Common myeloid progenitor, CD34-positive (primary cell): ENCODE results near the gene ZNF891.

Source experiments
- CTCF ChIA-PET: fragments of 350-600 bp; sonication (Branson Sonifier 250); formaldehyde crosslinking; loops from one replicate; lab custom pipeline; 2021; ENCODE audit warnings: antibody characterized with exemption; lab: Charles Lee
- POLR2A ChIA-PET: fragments of 350-600 bp; sonication (Branson Sonifier 250); formaldehyde crosslinking; loops from one replicate; lab custom pipeline; 2021; ENCODE audit warnings: antibody characterized with exemption; lab: Charles Lee
- DNase-seq, 3 donors: peaks; one replicate each; pipeline versions ENCODE4 v3.0.0 to v3.0.0-alpha.2; 2013
- H3K27ac ChIP-seq, 2 experiments: 1 replicate in 1 of 2; 2 replicates in 1 of 2; pipeline ENCODE4 v1.7.0; 2013; ENCODE audit warnings: inconsistent platforms in 2 of 2, low read length in 2 of 2, mild to moderate bottlenecking in 2 of 2, low read depth in 1 of 2, moderate library complexity in 1 of 2; ENCODE audit not compliant: severe bottlenecking in 2 of 2, insufficient read depth in 1 of 2, poor library complexity in 1 of 2
- H3K27me3 ChIP-seq, 5 experiments: replicated peaks in 2 of 5; 1 replicate in 3 of 5; 2 replicates in 2 of 5; pipeline versions ENCODE4 v1.6.1 to v1.7.0; 2013; ENCODE audit warnings: low read length in 4 of 5, mild to moderate bottlenecking in 2 of 5, moderate library complexity in 2 of 5, inconsistent platforms in 1 of 5; ENCODE audit not compliant: insufficient read depth in 5 of 5, control insufficient read depth in 4 of 5
- H3K36me3 ChIP-seq, 4 experiments: 1 replicate in 2 of 4; 2 replicates in 2 of 4; pipeline versions ENCODE4 v1.6.1 to v1.7.0; 2013; ENCODE audit warnings: low read length in 3 of 4, control low read depth in 1 of 4, mild to moderate bottlenecking in 1 of 4; ENCODE audit not compliant: control insufficient read depth in 4 of 4, insufficient read depth in 4 of 4
- H3K4me1 ChIP-seq, 4 experiments: 1 replicate in 3 of 4; 2 replicates in 1 of 4; pipeline versions ENCODE4 v1.6.1 to v1.7.1; 2013; ENCODE audit warnings: low read length in 3 of 4, mild to moderate bottlenecking in 3 of 4, control low read depth in 1 of 4, inconsistent platforms in 1 of 4, moderate library complexity in 1 of 4; ENCODE audit not compliant: control insufficient read depth in 4 of 4, insufficient read depth in 4 of 4; ENCODE audit errors: control extremely low read depth in 1 of 4
- H3K4me3 ChIP-seq, 7 experiments: 1 replicate in 4 of 7; 2 replicates in 3 of 7; pipeline versions ENCODE4 v1.5.1 to v1.7.0; 2013; ENCODE audit warnings: mild to moderate bottlenecking in 7 of 7, low read length in 6 of 7, moderate library complexity in 6 of 7, inconsistent platforms in 2 of 7, low read depth in 2 of 7, control low read depth in 1 of 7; ENCODE audit not compliant: insufficient read depth in 4 of 7, control insufficient read depth in 1 of 7; ENCODE audit errors: extremely low read depth in 1 of 7
- H3K9me3 ChIP-seq, 5 experiments: 1 replicate in 4 of 5; 2 replicates in 1 of 5; pipeline versions ENCODE4 v1.6.1 to v1.7.1; 2013; ENCODE audit warnings: low read length in 4 of 5, mild to moderate bottlenecking in 2 of 5, inconsistent platforms in 1 of 5, low read depth in 1 of 5, moderate library complexity in 1 of 5; ENCODE audit not compliant: control insufficient read depth in 4 of 5, insufficient read depth in 2 of 5; ENCODE audit errors: control extremely low read depth in 1 of 5
- WGBS: methylation state at CpG from one replicate; pipeline ENCODE4 v1.1.5; 2013; ENCODE audit not compliant: insufficient coverage; 5-methylcytosine and 5-hydroxymethylcytosine counted together

ZNF891 gene

DNA sequence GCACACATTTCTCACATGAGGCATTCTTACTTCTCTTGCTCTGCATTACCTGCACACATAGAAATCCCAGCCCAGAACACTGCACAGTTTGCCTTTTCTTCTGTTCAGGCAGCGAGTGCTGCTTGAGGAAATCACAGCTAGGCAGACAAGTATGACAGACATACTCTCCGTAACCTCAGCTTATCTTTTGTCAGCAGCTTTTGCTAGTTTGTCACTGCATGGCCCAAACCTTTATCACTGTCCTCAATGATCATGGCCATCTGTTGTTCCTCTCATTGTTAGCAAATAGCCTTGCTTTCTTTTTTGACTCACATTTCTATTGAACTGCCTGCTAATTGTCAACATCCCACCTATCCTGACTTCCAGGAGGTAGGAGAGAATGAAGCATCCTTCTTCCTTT, 5.7 kb upstream of the ZNF891 start:
- peak in 1 of 3 donors; percentile 50 for DNase-seq
- ChIA-PET CTCF (no interaction called here), POLR2A (no interaction called here)
- H3K27me3 ChIP-seq, result no peaks in the 10 kb centered on the region
- peaks cover 20 to 81% (median 61%) of the 10 kb centered on the region in 5 experiments for H3K9me3 ChIP-seq
- WGBS, result 100% methylated on average over 2 of the region's 2 CpGs
- peaks cover 38 to 78% (median 58%) of the 10 kb centered on the region in 4 experiments for H3K36me3 ChIP-seq
- no peak overlapping the region for H3K4me3 ChIP-seq
- H3K27ac ChIP-seq, result no peak overlapping the region
- peaks cover 0 to 4% (median 0%) of the 10 kb centered on the region in 4 experiments for H3K4me1 ChIP-seq

DNA sequence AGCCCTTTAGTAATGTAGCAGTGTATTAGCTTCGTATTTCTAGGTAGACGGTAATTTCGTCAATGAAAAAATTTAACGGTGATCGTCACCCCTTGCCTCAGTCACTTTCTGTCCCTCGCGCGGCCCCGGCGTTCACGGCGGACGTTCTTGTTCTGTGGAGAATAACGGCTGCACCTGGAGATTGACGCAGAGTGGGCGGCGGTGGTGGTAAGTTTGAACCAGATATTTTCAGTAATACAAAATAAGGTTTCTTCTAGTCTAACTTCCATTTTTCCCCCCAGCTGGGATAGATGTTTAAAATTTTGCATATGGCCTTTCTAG, 694 bp upstream of the ZNF891 start:
- ChIA-PET POLR2A (interaction anchor here (1.5 kb wide), 1 partner anchor 50 kb away, joined by 11 read pairs; the partner anchor contains the start of gene ZNF140), CTCF (interaction anchor here (1.0 to 1.7 kb wide), 3 partner anchors 49 to 72 kb away, joined by 3 to 5 read pairs (median 3); no protein-coding TSS in a partner anchor)
- Histone ChIP-seq H3K27ac (peak overlapping the region; percentile 93 to 96), H3K4me1 (peaks cover 0 to 9% (median 4%) of the 10 kb centered on the region in 4 experiments), H3K9me3 (peaks cover 6 to 50% (median 35%) of the 10 kb centered on the region in 5 experiments), H3K4me3 (peak overlapping the region; percentile 82 to 96 (median 91)), H3K36me3 (peaks cover 9 to 38% (median 28%) of the 10 kb centered on the region in 4 experiments), H3K27me3 (no peaks in the 10 kb centered on the region)
- no peak for DNase-seq
- 0% methylated on average over 10 of the region's 17 CpGs for WGBS

DNA sequence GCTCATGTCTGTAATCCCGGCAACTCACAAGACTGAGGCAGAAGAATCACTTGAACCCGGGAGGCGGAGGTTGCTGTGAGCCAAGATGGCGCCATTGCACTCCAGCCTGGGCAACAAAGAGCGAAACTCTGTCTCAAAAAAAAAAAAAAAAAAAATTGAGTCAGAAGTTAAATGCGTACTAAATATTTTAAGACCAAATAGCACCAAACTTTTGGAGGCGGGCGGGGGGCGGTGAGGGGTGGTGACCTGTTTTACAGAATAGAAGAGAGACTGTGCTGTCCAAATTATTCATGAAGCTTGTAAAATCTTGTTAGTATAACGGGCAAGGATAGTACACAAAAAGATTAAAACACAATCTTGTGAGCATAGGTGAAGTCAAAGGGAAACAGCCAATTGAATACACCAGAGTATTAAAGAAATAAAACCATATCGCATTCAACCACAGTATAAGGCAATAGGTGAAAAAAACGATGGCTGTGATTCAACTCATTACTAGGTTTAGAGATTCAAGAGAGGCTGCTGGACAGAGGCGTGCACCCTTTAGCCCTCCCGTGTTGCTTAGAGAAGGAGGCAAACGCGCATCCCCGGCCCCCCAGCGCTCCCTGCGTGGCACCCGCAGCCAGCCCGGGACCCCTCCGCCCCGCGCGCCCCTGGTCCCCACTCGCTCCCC, 571 bp downstream of the ZNF891 start:
- peak overlapping the region; percentile 82 to 96 (median 91) for H3K4me3 ChIP-seq
- no peaks in the 10 kb centered on the region for H3K27me3 ChIP-seq
- H3K9me3 ChIP-seq, result peaks cover 6 to 49% (median 32%) of the 10 kb centered on the region in 5 experiments
- peaks cover 0 to 9% (median 4%) of the 10 kb centered on the region in 4 experiments for H3K4me1 ChIP-seq
- CTCF ChIA-PET, result interaction anchor here (1.7 kb wide), 1 partner anchor 51 kb away, joined by 5 read pairs; no protein-coding TSS in a partner anchor
- peak in 1 of 3 donors; percentile 55 for DNase-seq
- H3K36me3 ChIP-seq, result peaks cover 5 to 35% (median 23%) of the 10 kb centered on the region in 4 experiments
- WGBS, result 7% methylated on average over 17 of the region's 26 CpGs
- peak overlapping the region; percentile 93 to 96 for H3K27ac ChIP-seq
- POLR2A ChIA-PET, result interaction anchor here (0.8 to 1.5 kb wide), 2 partner anchors 49 to 92 kb away, joined by 3 to 11 read pairs; partner anchors contain the start of gene ZNF140

DNA sequence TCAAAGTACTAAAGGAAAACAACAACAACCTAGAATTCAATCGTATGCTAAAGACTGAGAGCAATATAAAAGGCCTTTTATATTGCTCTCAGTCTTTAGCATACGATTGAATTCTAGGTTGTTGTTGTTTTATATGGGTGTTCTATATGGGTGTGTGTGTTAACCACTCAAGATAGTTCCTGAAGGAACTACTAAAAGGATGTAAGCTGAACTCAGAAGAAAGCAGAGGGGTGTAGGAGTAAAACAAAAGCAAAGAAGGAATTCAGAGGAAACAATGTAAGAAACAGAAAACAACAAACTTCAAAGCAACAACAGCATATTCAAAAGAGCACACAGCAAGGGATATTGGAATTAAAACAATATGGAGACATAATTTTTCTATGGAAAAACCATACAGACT, 5.4 kb downstream of the ZNF891 start:
- H3K4me3 ChIP-seq, result no peak overlapping the region
- ChIA-PET POLR2A (no interaction called here), CTCF (no interaction called here)
- H3K9me3 ChIP-seq, result peaks cover 30 to 74% (median 44%) of the 10 kb centered on the region in 5 experiments
- H3K36me3 ChIP-seq, result peaks cover 13 to 51% (median 31%) of the 10 kb centered on the region in 4 experiments
- DNase-seq, result no peak
- H3K27ac ChIP-seq, result no peak overlapping the region
- peaks cover 0 to 6% (median under 1%) of the 10 kb centered on the region in 4 experiments for H3K4me1 ChIP-seq
- H3K27me3 ChIP-seq, result no peaks in the 10 kb centered on the region
- no CpG with 5 or more reads among the region's 2 CpGs for WGBS

DNA sequence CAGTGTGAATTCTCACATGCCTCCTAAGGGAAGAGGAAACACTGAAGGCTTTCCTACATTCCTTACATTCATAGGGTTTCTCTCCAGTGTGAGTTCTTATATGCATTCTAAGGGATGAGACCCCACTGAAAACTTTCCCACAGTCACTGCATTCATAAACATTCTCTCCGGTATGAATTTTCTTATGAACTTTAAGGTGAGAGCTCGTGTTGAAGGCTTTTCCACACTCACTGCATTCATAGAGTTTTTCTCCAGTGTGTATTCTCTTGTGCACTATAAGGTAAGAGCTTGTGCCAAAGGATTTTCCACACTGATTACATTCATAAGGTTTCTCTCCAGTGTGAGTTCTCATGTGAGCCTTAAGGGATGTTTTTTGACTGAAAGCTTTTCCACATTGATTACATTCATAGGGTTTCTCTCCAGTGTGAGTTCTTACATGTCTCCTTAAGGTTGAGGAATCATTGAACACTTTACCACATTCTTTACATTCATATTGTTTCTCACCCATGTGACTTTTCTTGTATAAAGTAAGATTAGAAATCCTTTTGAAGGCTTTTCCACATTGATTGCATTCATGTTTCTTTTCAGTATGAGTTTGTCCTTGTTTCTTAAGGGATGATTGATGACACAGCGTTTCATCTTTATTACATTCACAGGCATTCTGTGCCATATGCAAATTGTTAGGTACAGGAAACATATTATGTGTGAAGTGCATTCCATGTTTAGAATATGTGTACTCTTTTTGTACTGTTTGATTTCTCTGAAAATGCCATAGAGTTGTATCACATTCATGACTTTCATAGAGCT, 9.5 kb downstream of the ZNF891 start:
- Histone ChIP-seq H3K4me3 (no peak overlapping the region), H3K36me3 (peaks cover 13 to 63% (median 28%) of the 10 kb centered on the region in 4 experiments), H3K27me3 (no peaks in the 10 kb centered on the region), H3K9me3 (peaks cover 30 to 92% (median 59%) of the 10 kb centered on the region in 5 experiments), H3K27ac (no peak overlapping the region), H3K4me1 (no peaks in the 10 kb centered on the region)
- DNase-seq, result no peak
- no CpG with 5 or more reads among the region's 3 CpGs for WGBS
- POLR2A ChIA-PET, result no interaction called here
- CTCF ChIA-PET, result interaction anchor here (0.9 kb wide), 1 partner anchor 14 kb away, joined by 3 read pairs; no protein-coding TSS in a partner anchor

DNA sequence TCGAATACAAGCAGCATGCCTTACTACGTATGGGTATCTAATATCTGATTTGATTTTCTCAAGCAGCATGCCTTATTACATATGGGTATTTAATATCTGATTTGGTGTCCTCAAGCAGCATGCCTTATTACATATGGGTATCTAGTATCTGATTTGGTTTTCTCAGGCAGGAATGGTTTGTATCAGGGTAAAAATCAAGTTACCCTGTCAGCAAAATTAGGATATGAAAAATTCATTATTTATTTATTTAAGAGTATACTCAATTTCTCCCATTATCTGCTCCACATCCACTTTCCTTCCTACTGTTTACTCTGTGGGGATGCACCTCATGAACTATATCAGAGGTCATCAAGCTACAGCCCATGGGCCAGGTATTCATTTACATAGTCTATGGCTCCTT, 21.9 kb downstream of the ZNF891 start:
- Histone ChIP-seq H3K4me1 (no peaks in the 10 kb centered on the region), H3K4me3 (no peak overlapping the region), H3K9me3 (peaks cover 35 to 83% (median 47%) of the 10 kb centered on the region in 5 experiments), H3K27me3 (no peaks in the 10 kb centered on the region), H3K27ac (no peak overlapping the region), H3K36me3 (peaks cover 11 to 66% (median 29%) of the 10 kb centered on the region in 4 experiments)
- no peak for DNase-seq
- no CpG with 5 or more reads among the region's 2 CpGs for WGBS
- ChIA-PET POLR2A (no interaction called here), CTCF (no interaction called here)
